GM15510 (cell line): ENCODE measurements around the gene GPR35.

Experiments used
- POLR2A ChIP-seq: IDR thresholded peaks from 3 replicates; pipeline ENCODE4 v1.6.1; 2011; ENCODE audit warnings: borderline replicate concordance; ENCODE audit not compliant: insufficient read length; ENCODE audit errors: extremely low read depth

The GPR35 gene

DNA sequence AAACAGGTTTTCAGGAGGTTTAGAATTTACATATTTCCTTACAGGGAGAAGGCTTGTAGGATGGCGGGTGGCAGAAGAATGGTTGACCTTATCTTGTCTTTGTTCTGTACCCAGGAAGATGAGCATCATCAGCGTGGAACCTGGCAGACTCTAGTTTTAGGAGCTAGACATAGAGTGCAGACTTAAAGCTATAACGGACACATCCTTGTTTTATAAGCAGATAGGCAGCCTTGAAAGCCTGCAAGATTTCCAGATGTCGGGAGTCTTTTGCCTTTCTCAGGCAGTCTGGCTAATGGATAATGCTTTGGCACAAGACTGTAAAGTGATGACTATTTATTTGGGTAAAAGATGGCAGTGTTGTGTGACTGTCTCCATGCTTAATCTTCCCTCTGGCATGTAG, 45.7 kb downstream of the GPR35 start:
- no peak for TF ChIP-seq POLR2A

DNA sequence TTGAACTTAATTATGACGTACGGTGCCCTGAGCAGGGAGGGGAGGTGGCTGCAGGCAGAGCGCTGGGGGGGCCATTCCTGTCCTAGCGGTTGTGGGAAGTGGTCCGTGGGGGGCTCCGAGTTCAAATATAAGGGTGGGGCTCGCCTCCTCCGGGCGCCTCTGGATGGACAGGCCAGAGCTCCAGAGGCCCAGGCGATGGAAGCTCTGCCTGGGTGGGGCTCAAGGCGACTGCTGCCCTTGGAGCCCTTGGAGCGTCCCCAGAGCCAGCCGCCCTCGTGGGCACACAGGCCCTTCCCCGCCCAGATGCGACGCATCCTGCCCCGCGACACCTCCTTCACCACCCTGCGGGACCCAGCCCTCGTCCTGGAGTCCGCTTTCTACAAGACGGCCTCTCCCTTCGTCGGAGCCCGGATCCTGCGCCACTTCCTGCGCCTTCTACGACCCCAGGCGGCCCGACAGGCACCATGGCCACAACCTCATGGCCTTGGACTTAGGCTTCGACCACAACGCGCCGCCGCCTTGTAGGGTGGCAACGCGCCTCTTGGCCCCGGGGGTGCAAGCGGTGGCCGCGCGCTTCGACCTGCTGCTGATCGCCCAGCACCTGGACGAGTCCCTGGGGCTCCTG, 46.9 kb downstream of the GPR35 start:
- no peak for TF ChIP-seq POLR2A

GRCh38 chr2:240672701-240673190, 47.5 kb downstream of the GPR35 start:
- no peak for TF ChIP-seq POLR2A
